Measurements from ENCODE around the gene PRKCH.

PRKCH gene

GRCh38 chr14:61489512-61489911 lies 168.1 kb downstream of the PRKCH start:
- Mint-ChIP-seq H3K36me3 (ENCODE audit: insufficient read depth) (peaks cover 50% of the 10 kb centered on the region), H3K4me1 (ENCODE audit: low read depth in 2 of 2) (peaks cover 16 to 28% of the 10 kb centered on the region in 2 donors), H3K27me3 (no peaks in the 10 kb centered on the region), H3K4me3 (no peak overlapping the region), H3K27ac (no peak overlapping the region), H3K9me3 (no peaks in the 10 kb centered on the region)
- no peak for DNase-seq
- ATAC-seq (replicated peaks) = no peak

DNA sequence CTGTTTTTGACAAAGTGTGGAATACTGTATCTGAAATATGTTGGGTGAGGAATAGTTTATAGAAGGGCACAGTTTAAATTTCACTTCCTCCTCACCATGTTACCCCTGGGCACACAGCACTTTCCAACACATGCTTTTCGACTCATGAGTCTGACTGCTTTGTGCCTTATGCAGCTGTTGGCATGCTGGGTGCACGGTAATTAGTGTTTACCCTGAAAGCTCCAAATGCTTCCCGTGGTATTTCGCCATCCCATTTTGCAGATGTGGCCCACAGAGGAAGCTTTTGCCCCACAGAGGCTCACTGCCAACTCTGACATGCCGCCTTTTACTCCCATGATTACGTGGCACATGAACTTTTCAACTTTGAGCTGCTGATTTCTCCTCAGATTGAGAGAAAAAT lies 168.6 kb downstream of the PRKCH start:
- no peaks in the 10 kb centered on the region for H3K9me3 Mint-ChIP-seq
- DNase-seq = no peak
- peaks cover 19 to 28% of the 10 kb centered on the region in 2 donors for H3K4me1 Mint-ChIP-seq (ENCODE audit: low read depth in 2 of 2)
- H3K27me3 Mint-ChIP-seq = no peaks in the 10 kb centered on the region
- H3K36me3 Mint-ChIP-seq (ENCODE audit: insufficient read depth) = peaks cover 50% of the 10 kb centered on the region
- ATAC-seq (replicated peaks) = no peak
- no peak overlapping the region for H3K4me3 Mint-ChIP-seq
- H3K27ac Mint-ChIP-seq = no peak overlapping the region

- H3K27me3 Mint-ChIP-seq = no peaks in the 10 kb centered on the region
- H3K4me3 Mint-ChIP-seq = no peak overlapping the region
- no peaks in the 10 kb centered on the region for H3K9me3 Mint-ChIP-seq
- H3K27ac Mint-ChIP-seq = no peak overlapping the region
- DNase-seq = no peak
- ATAC-seq (replicated peaks) = peak; percentile 14
- H3K36me3 Mint-ChIP-seq (ENCODE audit: insufficient read depth) = peaks cover 50% of the 10 kb centered on the region
- peaks cover 21 to 30% of the 10 kb centered on the region in 2 donors for H3K4me1 Mint-ChIP-seq (ENCODE audit: low read depth in 2 of 2)
Measured at GRCh38 chr14:61491224-61491623, 169.8 kb downstream of the PRKCH start.

DNA sequence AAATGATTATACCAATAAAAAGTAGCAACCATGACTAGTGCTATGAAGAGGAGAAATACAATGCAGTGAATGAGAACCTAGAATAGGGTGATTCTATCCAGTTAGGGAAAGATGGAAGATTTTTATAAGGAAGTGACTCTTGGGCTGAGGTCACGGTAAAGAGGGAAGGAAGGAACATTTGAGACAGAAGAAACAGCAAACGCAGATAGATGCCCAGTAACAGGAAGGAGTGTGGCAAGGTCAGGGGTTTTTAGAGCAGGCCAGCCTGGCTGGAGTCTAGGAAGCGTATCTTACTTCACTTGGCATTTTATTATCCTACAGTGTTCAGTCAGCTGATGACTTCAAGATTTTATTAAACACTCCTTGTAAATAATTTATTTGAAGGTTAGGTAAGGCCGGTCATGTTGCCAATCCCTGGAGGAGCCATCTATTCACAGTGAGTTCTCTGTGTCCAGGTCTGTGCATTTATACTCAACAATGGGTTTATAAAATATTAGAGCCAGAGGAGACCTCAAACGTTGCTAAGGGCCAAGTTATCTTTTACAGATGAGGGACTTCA lies 170.6 kb downstream of the PRKCH start:
- Mint-ChIP-seq H3K27ac (no peak overlapping the region), H3K4me3 (no peak overlapping the region), H3K36me3 (ENCODE audit: insufficient read depth) (peaks cover 48% of the 10 kb centered on the region), H3K9me3 (no peaks in the 10 kb centered on the region), H3K4me1 (ENCODE audit: low read depth in 2 of 2) (peaks cover 25 to 31% of the 10 kb centered on the region in 2 donors), H3K27me3 (no peaks in the 10 kb centered on the region)
- no peak for ATAC-seq (replicated peaks)
- no peak for DNase-seq

DNA sequence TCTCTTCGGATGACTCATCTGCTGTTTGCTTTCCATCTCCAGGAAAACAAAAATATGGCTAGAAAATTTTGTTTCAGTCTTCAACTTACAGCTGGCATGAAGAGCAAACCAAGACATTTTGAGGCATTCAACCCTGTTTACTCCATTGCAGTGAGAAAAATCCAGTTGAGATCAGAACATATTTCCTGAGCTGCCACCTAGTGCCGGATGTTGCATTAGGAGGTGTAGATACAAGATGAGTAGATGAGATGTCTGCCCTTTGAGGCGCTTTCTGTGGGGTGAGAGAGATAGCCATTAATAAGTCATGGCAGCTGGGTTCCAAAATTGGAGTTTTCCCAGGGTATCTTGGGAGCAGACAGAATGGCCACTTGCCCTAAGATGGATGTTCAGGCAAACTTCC lies 171.1 kb downstream of the PRKCH start:
- peaks cover 25 to 33% of the 10 kb centered on the region in 2 donors for H3K4me1 Mint-ChIP-seq (ENCODE audit: low read depth in 2 of 2)
- peak; percentile 48 for ATAC-seq (replicated peaks)
- no peak overlapping the region for H3K27ac Mint-ChIP-seq
- no peak overlapping the region for H3K4me3 Mint-ChIP-seq
- H3K27me3 Mint-ChIP-seq = no peaks in the 10 kb centered on the region
- H3K36me3 Mint-ChIP-seq (ENCODE audit: insufficient read depth) = peaks cover 43% of the 10 kb centered on the region
- H3K9me3 Mint-ChIP-seq = no peaks in the 10 kb centered on the region
- peak in 1 of 3 experiments; percentile 30 for DNase-seq

GRCh38 chr14:61493239-61493638 lies 171.9 kb downstream of the PRKCH start:
- Mint-ChIP-seq H3K4me3 (no peak overlapping the region), H3K4me1 (ENCODE audit: low read depth in 2 of 2) (peaks cover 26 to 32% of the 10 kb centered on the region in 2 donors), H3K9me3 (no peaks in the 10 kb centered on the region), H3K27me3 (no peaks in the 10 kb centered on the region), H3K27ac (no peak overlapping the region), H3K36me3 (ENCODE audit: insufficient read depth) (peaks cover 40% of the 10 kb centered on the region)
- DNase-seq (no peak), ATAC-seq (replicated peaks) (no peak)

- Mint-ChIP-seq H3K27ac (no peak overlapping the region), H3K4me1 (ENCODE audit: low read depth in 2 of 2) (peaks cover 28 to 32% of the 10 kb centered on the region in 2 donors)
- no peak for DNase-seq
Measured at GRCh38 chr14:61494018-61494417, 172.6 kb downstream of the PRKCH start.

GRCh38 chr14:61495809-61496208 lies 174.4 kb downstream of the PRKCH start:
- Mint-ChIP-seq H3K27ac (peak overlapping the region in 1 of 2 donors; percentile 83), H3K4me3 (no peak overlapping the region), H3K9me3 (no peaks in the 10 kb centered on the region), H3K27me3 (no peaks in the 10 kb centered on the region), H3K36me3 (ENCODE audit: insufficient read depth) (peaks cover 45% of the 10 kb centered on the region), H3K4me1 (ENCODE audit: low read depth in 2 of 2) (peaks cover 35 to 48% of the 10 kb centered on the region in 2 donors)
- ATAC-seq (replicated peaks) = no peak
- no peak for DNase-seq

More at GRCh38 chr14:61494018-61494417, 172.6 kb downstream of the PRKCH start:
- peaks cover 36% of the 10 kb centered on the region for H3K36me3 Mint-ChIP-seq (ENCODE audit: insufficient read depth)
- no peaks in the 10 kb centered on the region for H3K27me3 Mint-ChIP-seq
- ATAC-seq (replicated peaks) = no peak
- H3K9me3 Mint-ChIP-seq = no peaks in the 10 kb centered on the region
- no peak overlapping the region for H3K4me3 Mint-ChIP-seq

- no peak overlapping the region for H3K4me3 Mint-ChIP-seq
- H3K9me3 Mint-ChIP-seq = no peaks in the 10 kb centered on the region
- no peaks in the 10 kb centered on the region for H3K27me3 Mint-ChIP-seq
- H3K4me1 Mint-ChIP-seq (ENCODE audit: low read depth in 2 of 2) = peaks cover 53 to 73% of the 10 kb centered on the region in 2 donors
- DNase-seq (no peak), ATAC-seq (replicated peaks) (no peak)
- peaks cover 53% of the 10 kb centered on the region for H3K36me3 Mint-ChIP-seq (ENCODE audit: insufficient read depth)
- peak overlapping the region; percentile 81 to 97 for H3K27ac Mint-ChIP-seq
Measured at GRCh38 chr14:61498303-61498702, 176.9 kb downstream of the PRKCH start.

GRCh38 chr14:61498811-61499210 lies 177.4 kb downstream of the PRKCH start:
- Mint-ChIP-seq H3K4me3 (no peak overlapping the region), H3K9me3 (no peaks in the 10 kb centered on the region), H3K27me3 (no peaks in the 10 kb centered on the region), H3K27ac (peak overlapping the region; percentile 81 to 97), H3K4me1 (ENCODE audit: low read depth in 2 of 2) (peaks cover 57 to 79% of the 10 kb centered on the region in 2 donors), H3K36me3 (ENCODE audit: insufficient read depth) (peaks cover 58% of the 10 kb centered on the region)
- DNase-seq = no peak
- no peak for ATAC-seq (replicated peaks)

DNA sequence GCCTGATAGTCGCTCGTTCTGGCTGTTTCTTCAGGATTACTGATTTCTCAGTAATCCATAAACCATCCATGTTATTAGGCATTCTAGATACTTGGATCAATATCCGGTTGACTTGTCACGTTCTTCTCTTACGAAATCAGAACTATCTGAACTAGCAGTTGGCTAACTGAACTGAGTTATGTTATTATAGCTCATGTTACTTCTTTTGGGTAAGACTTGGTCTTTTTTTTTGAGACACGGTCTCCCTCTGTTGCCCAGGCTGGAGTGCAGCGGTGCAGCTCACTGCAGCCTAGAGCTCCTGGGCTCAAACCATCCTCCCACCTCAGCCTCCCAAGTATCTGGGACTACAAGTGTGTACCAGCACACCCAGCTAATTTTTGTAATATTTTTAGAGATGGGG lies 178.6 kb downstream of the PRKCH start:
- Mint-ChIP-seq H3K9me3 (no peaks in the 10 kb centered on the region), H3K4me3 (no peak overlapping the region), H3K27me3 (no peaks in the 10 kb centered on the region), H3K36me3 (ENCODE audit: insufficient read depth) (peaks cover 57% of the 10 kb centered on the region), H3K4me1 (ENCODE audit: low read depth in 2 of 2) (peaks cover 54 to 83% of the 10 kb centered on the region in 2 donors), H3K27ac (peak overlapping the region; percentile 81 to 97)
- no peak for ATAC-seq (replicated peaks)
- DNase-seq = no peak

- H3K36me3 Mint-ChIP-seq (ENCODE audit: insufficient read depth) = peaks cover 55% of the 10 kb centered on the region
Measured at GRCh38 chr14:61501714-61502458, 180.5 kb downstream of the PRKCH start.

DNA sequence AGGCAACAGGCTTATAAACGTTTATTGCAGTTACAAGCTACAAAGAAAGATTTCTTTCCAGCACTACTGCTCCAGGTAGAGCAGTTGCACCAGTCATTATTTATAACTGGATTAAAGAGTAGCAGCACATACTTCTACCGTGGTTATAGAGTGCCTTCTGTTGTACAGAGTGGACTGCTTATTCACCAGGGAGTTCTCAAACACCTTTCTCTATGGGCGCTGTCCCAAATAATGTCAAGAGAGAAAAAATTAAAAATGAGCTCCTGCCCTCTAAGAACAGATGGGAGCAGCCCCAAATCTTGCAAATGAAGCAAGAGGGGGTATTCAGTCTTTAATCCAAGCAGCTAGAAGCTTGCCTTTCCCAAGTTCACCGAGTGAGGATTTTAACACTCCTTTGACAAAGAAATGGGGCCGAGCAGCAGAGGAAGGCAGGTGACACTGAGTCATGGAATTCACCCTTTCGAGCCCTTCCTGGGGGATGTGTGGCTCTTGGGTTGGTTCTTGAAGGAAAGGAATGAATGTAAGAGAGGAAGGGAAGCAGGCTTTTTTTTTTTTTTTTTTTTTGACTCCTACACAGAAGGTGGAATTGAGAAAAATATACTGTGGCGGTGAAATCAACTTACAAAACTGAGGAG lies 181.2 kb downstream of the PRKCH start:
- peak overlapping the region; percentile 87 to 97 for H3K27ac Mint-ChIP-seq
- H3K4me1 Mint-ChIP-seq (ENCODE audit: low read depth in 2 of 2) = peaks cover 55 to 76% of the 10 kb centered on the region in 2 donors
- peak overlapping the region; percentile 58 to 70 for H3K4me3 Mint-ChIP-seq
- no peaks in the 10 kb centered on the region for H3K9me3 Mint-ChIP-seq
- DNase-seq (no peak), ATAC-seq (replicated peaks) (no peak)
- peaks cover 62% of the 10 kb centered on the region for H3K36me3 Mint-ChIP-seq (ENCODE audit: insufficient read depth)
- no peaks in the 10 kb centered on the region for H3K27me3 Mint-ChIP-seq

More at GRCh38 chr14:61501714-61502458, 180.5 kb downstream of the PRKCH start:
- Mint-ChIP-seq H3K27me3 (no peaks in the 10 kb centered on the region), H3K4me3 (peak overlapping the region; percentile 58 to 70), H3K9me3 (no peaks in the 10 kb centered on the region), H3K4me1 (ENCODE audit: low read depth in 2 of 2) (peaks cover 52 to 76% of the 10 kb centered on the region in 2 donors), H3K27ac (peak overlapping the region; percentile 87 to 97)
- no peak for DNase-seq
- ATAC-seq (replicated peaks) = no peak

All from effector memory CD8-positive, alpha-beta T cell (primary cell).